Uterus (tissue), 4 donors: ENCODE data around the gene KIAA0232. TPM values are rescaled to one million over a fixed set of nuclear protein-coding genes. Genes with fewer than 3 reads are reported as not detected.

Experiments used
- DNase-seq, 2 donors: peaks; one replicate each; pipeline ENCODE4 v3.0.0-alpha.2; 2019 to 2020
- H3K27ac ChIP-seq, 2 donors: fragments of 200-600 bp; sonication (generic); 1 replicate in 1 of 2; 2 replicates in 1 of 2; pipeline ENCODE4 v1.5.1; 2016 to 2018
- H3K27me3 ChIP-seq, 2 donors: fragments of 200-600 bp; sonication (generic); one replicate each; pipeline ENCODE4 v1.5.1; 2018 to 2019; ENCODE audit warnings: control low read depth in 1 of 2
- H3K36me3 ChIP-seq, 2 donors: fragments of 200-600 bp; sonication (generic); one replicate each; pipeline ENCODE4 v1.5.1; 2019; ENCODE audit warnings: control low read depth in 1 of 2
- H3K4me1 ChIP-seq, 2 donors: fragments of 200-600 bp; sonication (generic); one replicate each; pipeline ENCODE4 v1.5.1; 2018 to 2019; ENCODE audit warnings: control low read depth in 1 of 2
- H3K4me3 ChIP-seq, 2 donors: fragments of 200-600 bp; sonication (generic); 1 replicate in 1 of 2; 2 replicates in 1 of 2; pipeline ENCODE4 v1.5.1; 2018 to 2019; ENCODE audit warnings: mild to moderate bottlenecking in 1 of 2
- H3K9me3 ChIP-seq, 2 donors: fragments of 200-600 bp; sonication (generic); one replicate each; pipeline ENCODE4 v1.5.1; 2019; ENCODE audit warnings: control low read depth in 1 of 2
- POLR2A ChIP-seq, 2 donors: fragments of 450-650 bp; IDR thresholded peaks; one replicate each; pipeline ENCODE4 v1.6.1; 2016; ENCODE audit warnings: antibody characterized with exemption in 2 of 2, mild to moderate bottlenecking in 1 of 2, moderate library complexity in 1 of 2
- intact Hi-C: fragments of 100-400 bp; cut with DNase I; formaldehyde crosslinking; loops from one replicate; pipeline ENCODE4 v1.15.1; 2023; ENCODE audit warnings: low total_unique reads
- total RNA-seq, 4 donors: library from RNA; depleted of rRNA in 3 of 4; stranded (reverse); fragments of >200 nt in 3 of 4; gene quantifications; one replicate each; pipeline versions ENCODE4 v1.1.0 to v1.2.4, GENCODE V29; 2014 to 2023
- TF ChIP-seq, protein P1 (sequence below), 4 experiments: fragments of 200-600 bp in 2 of 4; fragments of 450-650 bp in 2 of 4; sonication (generic) in 2 of 4; IDR thresholded peaks; one replicate each; pipeline ENCODE4 v1.5.1; 2016 to 2019; ENCODE audit warnings: antibody characterized with exemption in 4 of 4, mild to moderate bottlenecking in 2 of 4, moderate library complexity in 1 of 4
- donor health status: DM: yes; HTN: yes; CAD: no.

KIAA0232 gene
- total RNA-seq, 4 donors from 2014 or later = 13.8 to 78.8 (median 43.4) TPM

DNA sequence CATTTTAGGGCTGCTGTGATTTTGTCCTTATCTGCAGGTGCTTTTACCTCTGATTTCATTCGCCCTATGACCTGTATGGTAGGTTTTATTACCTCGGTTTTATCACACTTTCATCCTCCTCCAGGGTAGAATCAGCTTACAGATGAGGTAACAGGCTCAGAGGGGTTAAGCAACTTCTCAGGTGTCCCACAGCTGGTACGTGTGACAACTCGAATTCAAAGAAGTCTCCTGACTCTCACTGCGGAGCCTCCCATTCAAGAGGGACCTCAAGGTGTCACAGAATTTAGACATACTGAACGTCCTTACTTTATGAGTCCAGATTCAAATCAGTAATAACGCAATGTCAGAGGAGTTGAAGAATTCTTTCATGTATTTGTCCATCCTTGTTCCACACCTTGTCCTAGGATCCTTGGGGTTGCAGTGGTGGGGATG lies 12.5 kb upstream of the KIAA0232 start:
- Histone ChIP-seq H3K27me3 (no peaks in the 10 kb centered on the region), H3K36me3 (no peaks in the 10 kb centered on the region), H3K4me1 (peaks cover 0 to 7% of the 10 kb centered on the region in 2 donors), H3K9me3 (no peaks in the 10 kb centered on the region), H3K4me3 (no peak overlapping the region), H3K27ac (no peak overlapping the region)
- no peak for TF ChIP-seq POLR2A (IDR thresholded peaks at IDR 0.05)
- TF ChIP-seq, protein P1, sequence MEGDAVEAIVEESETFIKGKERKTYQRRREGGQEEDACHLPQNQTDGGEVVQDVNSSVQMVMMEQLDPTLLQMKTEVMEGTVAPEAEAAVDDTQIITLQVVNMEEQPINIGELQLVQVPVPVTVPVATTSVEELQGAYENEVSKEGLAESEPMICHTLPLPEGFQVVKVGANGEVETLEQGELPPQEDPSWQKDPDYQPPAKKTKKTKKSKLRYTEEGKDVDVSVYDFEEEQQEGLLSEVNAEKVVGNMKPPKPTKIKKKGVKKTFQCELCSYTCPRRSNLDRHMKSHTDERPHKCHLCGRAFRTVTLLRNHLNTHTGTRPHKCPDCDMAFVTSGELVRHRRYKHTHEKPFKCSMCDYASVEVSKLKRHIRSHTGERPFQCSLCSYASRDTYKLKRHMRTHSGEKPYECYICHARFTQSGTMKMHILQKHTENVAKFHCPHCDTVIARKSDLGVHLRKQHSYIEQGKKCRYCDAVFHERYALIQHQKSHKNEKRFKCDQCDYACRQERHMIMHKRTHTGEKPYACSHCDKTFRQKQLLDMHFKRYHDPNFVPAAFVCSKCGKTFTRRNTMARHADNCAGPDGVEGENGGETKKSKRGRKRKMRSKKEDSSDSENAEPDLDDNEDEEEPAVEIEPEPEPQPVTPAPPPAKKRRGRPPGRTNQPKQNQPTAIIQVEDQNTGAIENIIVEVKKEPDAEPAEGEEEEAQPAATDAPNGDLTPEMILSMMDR (IDR thresholded peaks at IDR 0.05) = no peak
- no peak for DNase-seq
- intact Hi-C loops = loop anchor here (2.0 kb wide), 1 partner anchor 25 kb away; no protein-coding TSS in a partner anchor

DNA sequence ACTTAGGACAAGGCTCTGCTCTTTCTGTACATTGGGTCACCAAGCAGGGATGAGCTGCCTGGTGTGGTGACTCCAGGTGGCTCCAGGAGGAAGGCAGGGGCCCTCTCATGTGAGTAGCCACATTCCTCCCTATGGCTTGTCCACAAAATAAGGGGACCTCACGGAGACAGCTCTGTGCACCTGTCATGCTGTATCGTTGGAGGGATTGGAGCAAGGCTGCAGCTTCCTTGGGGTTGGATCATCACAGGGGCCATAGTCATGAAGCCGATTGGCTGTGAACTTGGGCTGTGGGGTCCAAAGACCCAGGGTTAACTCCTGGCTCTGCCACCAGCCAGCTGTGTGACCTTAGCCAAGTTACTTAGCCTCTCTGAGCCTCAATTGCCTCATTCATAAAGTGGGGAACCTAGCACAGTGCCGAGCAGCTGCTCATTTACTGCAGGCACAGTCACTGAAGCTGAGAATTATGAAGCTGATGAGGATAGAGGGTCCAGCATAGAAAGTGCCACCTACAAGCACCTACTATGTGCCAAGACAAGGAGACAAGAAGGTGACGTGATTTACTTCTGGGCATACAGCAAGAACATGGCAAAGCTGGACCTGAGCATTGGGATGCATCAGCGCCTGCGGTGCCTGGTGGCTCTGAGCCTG lies 11.8 kb upstream of the KIAA0232 start:
- no peaks in the 10 kb centered on the region for H3K9me3 ChIP-seq
- TF ChIP-seq POLR2A (IDR thresholded peaks at IDR 0.05) = no peak
- TF ChIP-seq, protein P1 (IDR thresholded peaks at IDR 0.05) = no peak
- intact Hi-C loops = loop anchor here (2.0 kb wide), 1 partner anchor 24 kb away; no protein-coding TSS in a partner anchor
- H3K27ac ChIP-seq = no peak overlapping the region
- H3K4me1 ChIP-seq = peaks cover 0 to 7% of the 10 kb centered on the region in 2 donors
- H3K36me3 ChIP-seq = no peaks in the 10 kb centered on the region
- no peak for DNase-seq
- H3K27me3 ChIP-seq = no peaks in the 10 kb centered on the region
- H3K4me3 ChIP-seq = no peak overlapping the region

GRCh38 chr4:6771229-6771671 lies 11.3 kb upstream of the KIAA0232 start:
- Histone ChIP-seq H3K4me3 (no peak overlapping the region), H3K27ac (peak overlapping the region in 1 of 2 donors; percentile 22), H3K36me3 (no peaks in the 10 kb centered on the region), H3K9me3 (no peaks in the 10 kb centered on the region), H3K4me1 (peaks cover 0 to 7% of the 10 kb centered on the region in 2 donors), H3K27me3 (no peaks in the 10 kb centered on the region)
- intact Hi-C loops = loop anchor here (2.0 kb wide), 1 partner anchor 24 kb away; no protein-coding TSS in a partner anchor
- TF ChIP-seq, protein P1 (IDR thresholded peaks at IDR 0.05) = no peak
- TF ChIP-seq POLR2A (IDR thresholded peaks at IDR 0.05) = no peak
- peak in 1 of 2 donors; percentile 49 for DNase-seq

GRCh38 chr4:6772223-6772928 lies 10.2 kb upstream of the KIAA0232 start:
- TF ChIP-seq POLR2A (IDR thresholded peaks at IDR 0.05) = no peak
- TF ChIP-seq, protein P1 (IDR thresholded peaks at IDR 0.05) = no peak
- Histone ChIP-seq H3K36me3 (no peaks in the 10 kb centered on the region), H3K27ac (peak overlapping the region in 1 of 2 donors; percentile 22), H3K9me3 (no peaks in the 10 kb centered on the region), H3K4me1 (peaks cover 0 to 7% of the 10 kb centered on the region in 2 donors), H3K27me3 (no peaks in the 10 kb centered on the region), H3K4me3 (no peak overlapping the region)
- DNase-seq = no peak
- intact Hi-C loops = no loop called here

DNA sequence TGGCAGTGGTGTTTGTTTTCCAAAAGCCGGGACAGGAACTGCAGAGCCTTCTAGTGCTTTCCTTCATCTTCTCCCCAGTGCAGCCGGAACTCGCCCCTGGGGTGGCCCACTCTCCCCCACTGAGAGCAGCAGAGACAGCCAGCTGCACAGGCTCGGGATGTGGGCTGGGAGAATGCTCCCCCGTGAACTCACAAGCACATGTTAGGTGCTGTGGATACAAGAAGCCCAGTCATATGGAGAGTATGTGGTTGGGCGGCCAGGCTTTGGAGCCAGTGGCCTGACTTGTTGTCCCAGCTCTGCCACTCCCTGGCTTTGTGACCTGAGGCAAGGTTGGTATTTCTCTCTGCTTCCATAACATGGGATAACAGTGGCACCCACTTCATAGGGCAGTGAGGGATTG lies 9.4 kb upstream of the KIAA0232 start:
- no peak for DNase-seq
- H3K27me3 ChIP-seq = no peaks in the 10 kb centered on the region
- H3K4me3 ChIP-seq = no peak overlapping the region
- H3K36me3 ChIP-seq = no peaks in the 10 kb centered on the region
- H3K27ac ChIP-seq = peak overlapping the region in 1 of 2 donors; percentile 16
- no peaks in the 10 kb centered on the region for H3K9me3 ChIP-seq
- H3K4me1 ChIP-seq = peaks cover 0 to 7% of the 10 kb centered on the region in 2 donors
- intact Hi-C loops = no loop called here
- no peak for TF ChIP-seq POLR2A (IDR thresholded peaks at IDR 0.05)
- TF ChIP-seq, protein P1 (IDR thresholded peaks at IDR 0.05) = no peak
